Fibroblast of pulmonary artery (primary cell): ENCODE data around the gene SCAI.
"Not testable (repeated sequence)": the region's sequence is repeated elsewhere in the genome, so short reads cannot be mapped to it uniquely, and the experiment has no call there.

Experiments
- DNase-seq: peaks from one replicate; pipeline ENCODE4 v3.0.0-alpha.2; 2010; ENCODE audit warnings: low read depth
- H3K4me3 ChIP-seq: replicated peaks from 2 replicates; pipeline ENCODE4 v1.5.1; 2011; ENCODE audit warnings: low read depth, mild to moderate bottlenecking, control low read depth, low read length, moderate library complexity
- CTCF ChIP-seq: IDR thresholded peaks from 2 replicates; pipeline ENCODE4 v1.5.1; 2011; ENCODE audit warnings: mild to moderate bottlenecking, control low read depth, low read length, inconsistent platforms; ENCODE audit errors: missing control alignments

SCAI gene

GRCh38 chr9:125121146-125121545 is 22.2 kb downstream of the SCAI start:
- TF ChIP-seq CTCF, result no peak
- no peak for DNase-seq
- H3K4me3 ChIP-seq, result no peak overlapping the region

GRCh38 chr9:125119643-125120286 is 23.6 kb downstream of the SCAI start:
- no peak overlapping the region for H3K4me3 ChIP-seq
- no peak for TF ChIP-seq CTCF
- DNase-seq, result no peak

GRCh38 chr9:125118696-125119095 is 24.6 kb downstream of the SCAI start:
- H3K4me3 ChIP-seq, DNase-seq: not testable (repeated sequence)

GRCh38 chr9:125114503-125114902 is 28.8 kb downstream of the SCAI start:
- not testable (repeated sequence) for H3K4me3 ChIP-seq, DNase-seq

- no peak for TF ChIP-seq CTCF
- no peak overlapping the region for H3K4me3 ChIP-seq
- no peak for DNase-seq
Measured at GRCh38 chr9:125110464-125110863, 32.9 kb downstream of the SCAI start.

- not testable (repeated sequence) for DNase-seq, H3K4me3 ChIP-seq
Measured at GRCh38 chr9:125108541-125108940, 34.8 kb downstream of the SCAI start.

- DNase-seq, result peak; percentile 54
- H3K4me3 ChIP-seq, result no peak overlapping the region
- TF ChIP-seq CTCF, result no peak
Measured at GRCh38 chr9:125106285-125106893, 36.9 kb downstream of the SCAI start.

DNA sequence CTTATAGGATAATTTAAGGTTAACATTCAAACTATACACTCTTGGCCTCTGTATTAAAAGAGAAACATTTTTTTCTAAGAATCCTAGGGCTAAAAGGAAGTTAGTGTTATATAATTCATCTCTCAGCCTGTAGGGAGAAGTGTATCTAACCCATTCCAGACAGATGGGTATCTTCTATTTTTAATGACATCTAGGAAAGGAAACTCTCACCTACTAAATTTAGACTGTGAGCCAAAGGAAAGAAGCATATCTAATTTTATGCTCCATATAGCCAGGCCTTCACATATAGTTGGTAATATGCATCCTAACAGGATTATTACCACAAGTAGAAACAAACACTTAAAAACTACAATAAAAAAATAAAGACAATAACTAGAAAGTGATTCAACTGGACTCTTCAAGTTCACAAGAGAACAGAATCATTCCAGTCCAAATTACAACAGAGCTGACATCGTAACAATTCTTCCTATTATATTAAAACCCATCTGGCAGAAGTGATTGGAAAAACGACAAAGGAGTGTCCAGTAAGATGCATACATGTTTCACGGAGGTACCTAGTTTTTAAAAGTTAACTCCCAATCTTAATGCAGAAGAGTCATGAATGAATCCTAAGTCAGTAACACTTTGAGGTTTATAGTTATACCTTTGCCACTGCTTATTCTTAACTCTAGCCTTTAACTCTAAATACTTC is 39.4 kb downstream of the SCAI start:
- DNase-seq, result no peak
- no peak for TF ChIP-seq CTCF
- no peak overlapping the region for H3K4me3 ChIP-seq
